ENCODE measurements around the gene PPP1CC.
"Not testable (repeated sequence)": the region's sequence is repeated elsewhere in the genome, so short reads cannot be mapped to it uniquely, and the experiment has no call there.

The PPP1CC gene

DNA sequence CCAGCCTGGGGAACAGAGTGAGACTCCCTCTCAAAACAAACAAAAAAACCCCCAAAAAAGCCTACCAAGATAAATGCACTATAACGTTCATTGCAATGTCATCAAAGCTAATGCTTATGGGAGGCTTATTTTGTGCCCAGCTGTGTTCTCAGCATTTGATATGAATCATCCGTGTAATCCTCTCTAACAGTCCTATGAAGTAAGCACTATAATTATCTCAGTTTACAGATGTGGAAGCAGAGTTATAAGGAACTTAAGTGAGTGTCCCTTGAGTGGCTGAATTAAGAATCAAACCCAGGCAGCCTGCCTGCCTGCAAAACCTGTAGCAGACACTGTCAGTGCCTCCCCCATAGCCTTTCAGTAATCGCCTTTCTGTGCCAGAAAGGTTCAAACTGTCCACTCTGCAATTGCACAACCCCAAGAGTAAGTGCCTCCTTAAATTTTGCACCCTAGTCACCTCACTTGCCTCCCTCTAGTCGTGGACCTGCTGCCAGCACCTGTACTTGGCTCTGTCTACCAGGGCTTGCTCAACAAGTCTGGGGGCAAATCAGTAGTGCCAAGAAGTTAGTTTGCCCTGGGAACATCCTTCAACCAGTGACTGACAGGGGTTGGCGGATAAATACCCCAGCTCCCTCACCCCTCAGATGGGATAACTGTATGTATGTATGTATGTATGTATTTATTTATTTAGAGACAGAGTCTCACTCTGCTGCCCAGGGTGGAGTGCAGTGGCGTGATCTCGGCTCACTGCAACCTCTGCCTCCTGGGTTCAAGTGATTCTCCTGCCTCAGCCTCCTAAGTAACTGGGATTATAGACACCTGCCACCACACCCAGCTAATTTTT lies 23.8 kb upstream of the PPP1CC start:
- Mint-ChIP-seq H3K27me3 (peaks cover 3% of the 10 kb centered on the region), H3K36me3 (no peaks in the 10 kb centered on the region), H3K4me3 (no peak overlapping the region), H3K4me1 (no peaks in the 10 kb centered on the region), H3K27ac (no peak overlapping the region), H3K9me3 (peaks cover 2% of the 10 kb centered on the region)
- no peak for DNase-seq (ENCODE audit: low spot score in 2 of 2)
- ATAC-seq (ENCODE audit: low read depth), result no peak

DNA sequence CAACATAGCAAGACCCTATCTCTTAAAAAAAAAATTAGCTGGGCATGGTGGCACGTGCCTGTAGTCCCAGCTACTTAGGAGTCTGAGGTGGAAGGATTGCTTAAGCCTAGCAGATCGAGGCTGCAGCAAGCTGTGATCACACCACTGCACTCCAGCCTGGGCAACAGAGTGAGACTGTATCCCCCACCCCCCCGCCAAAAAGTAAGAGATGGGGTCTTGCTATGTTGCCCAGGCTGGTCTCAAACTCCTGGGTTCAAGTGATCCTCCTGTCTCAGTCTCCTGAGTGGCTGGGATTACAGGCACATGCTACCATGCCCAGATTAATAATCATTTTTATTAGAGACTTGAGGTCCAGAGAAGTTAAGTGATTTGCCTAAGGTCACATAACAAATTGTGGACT lies 22.9 kb upstream of the PPP1CC start:
- not testable (repeated sequence) for ATAC-seq (ENCODE audit: low read depth); H3K9me3 Mint-ChIP-seq; H3K27me3 Mint-ChIP-seq; H3K27ac Mint-ChIP-seq; H3K36me3 Mint-ChIP-seq; H3K4me3 Mint-ChIP-seq; H3K4me1 Mint-ChIP-seq; DNase-seq (ENCODE audit: low spot score in 2 of 2)

DNA sequence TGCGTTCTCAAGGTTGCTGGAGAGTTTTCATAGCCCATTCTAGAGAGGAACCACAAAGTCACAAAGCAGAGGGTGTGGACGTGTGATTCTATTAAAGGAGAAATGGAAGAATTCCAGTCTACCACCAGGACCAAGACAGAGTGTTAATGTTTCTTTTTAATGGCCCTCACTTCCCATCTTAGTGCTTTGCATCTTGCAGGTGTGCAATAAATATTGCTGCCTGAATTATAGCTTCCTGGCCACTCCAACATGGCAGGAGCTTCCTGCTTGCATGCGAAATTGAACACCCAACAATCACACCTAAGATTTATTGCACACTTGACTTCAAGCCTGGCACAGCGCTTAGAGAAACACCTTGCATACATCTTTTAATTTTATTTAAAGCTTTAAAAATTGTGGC lies 22.4 kb upstream of the PPP1CC start:
- no peak for ATAC-seq (ENCODE audit: low read depth)
- peaks cover 2% of the 10 kb centered on the region for H3K9me3 Mint-ChIP-seq
- H3K4me3 Mint-ChIP-seq, result no peak overlapping the region
- no peaks in the 10 kb centered on the region for H3K36me3 Mint-ChIP-seq
- H3K27ac Mint-ChIP-seq, result no peak overlapping the region
- no peaks in the 10 kb centered on the region for H3K4me1 Mint-ChIP-seq
- DNase-seq (ENCODE audit: low spot score in 2 of 2), result no peak
- peaks cover 3% of the 10 kb centered on the region for H3K27me3 Mint-ChIP-seq

DNA sequence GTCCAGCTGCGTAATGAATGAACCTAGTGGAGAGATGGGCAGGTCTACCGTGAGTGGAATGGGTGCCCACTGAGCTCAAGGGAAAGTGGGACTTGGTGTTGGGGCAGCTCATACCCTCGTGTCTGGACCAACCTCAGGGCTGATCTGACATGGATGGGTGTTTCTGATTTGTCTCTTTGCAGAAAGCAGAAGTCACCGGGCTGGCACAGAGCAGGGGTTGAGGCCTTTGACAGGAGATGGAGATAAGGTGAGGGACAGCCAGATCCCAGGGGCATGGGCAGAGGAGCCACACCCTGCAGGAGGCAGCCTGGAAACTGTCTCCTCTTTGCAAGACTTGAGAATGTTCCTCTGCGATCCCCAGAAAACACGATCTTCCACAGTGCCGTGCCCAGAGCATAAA lies 20.9 kb upstream of the PPP1CC start:
- H3K27ac Mint-ChIP-seq, result no peak overlapping the region
- no peaks in the 10 kb centered on the region for H3K36me3 Mint-ChIP-seq
- DNase-seq (ENCODE audit: low spot score in 2 of 2), result no peak
- peaks cover 3% of the 10 kb centered on the region for H3K27me3 Mint-ChIP-seq
- no peaks in the 10 kb centered on the region for H3K4me1 Mint-ChIP-seq
- ATAC-seq (ENCODE audit: low read depth), result no peak
- no peaks in the 10 kb centered on the region for H3K9me3 Mint-ChIP-seq
- no peak overlapping the region for H3K4me3 Mint-ChIP-seq

DNA sequence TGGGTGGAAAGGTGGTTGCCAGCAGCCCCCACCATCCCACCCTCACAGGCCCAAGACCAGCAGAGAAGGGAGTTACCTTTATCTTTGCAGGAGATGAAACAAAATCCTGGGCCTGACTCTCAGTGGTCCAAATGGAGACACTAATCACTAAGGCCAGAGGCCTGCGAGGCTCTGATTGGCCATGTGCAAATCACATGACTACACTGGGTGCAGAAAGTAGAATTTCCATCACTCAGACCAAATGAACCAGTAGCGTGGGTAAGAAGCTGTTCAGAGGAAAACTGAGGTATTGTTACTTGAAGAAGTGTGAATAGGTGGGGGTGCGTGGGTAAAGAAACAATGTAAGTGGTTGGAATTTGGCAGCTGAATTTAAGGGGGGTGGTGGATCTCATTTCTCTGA lies 20.2 kb upstream of the PPP1CC start:
- Mint-ChIP-seq H3K9me3 (no peaks in the 10 kb centered on the region), H3K27me3 (peaks cover 3% of the 10 kb centered on the region), H3K27ac (no peak overlapping the region), H3K4me1 (no peaks in the 10 kb centered on the region), H3K36me3 (no peaks in the 10 kb centered on the region), H3K4me3 (no peak overlapping the region)
- ATAC-seq (ENCODE audit: low read depth) (no peak), DNase-seq (ENCODE audit: low spot score in 2 of 2) (no peak)

DNA sequence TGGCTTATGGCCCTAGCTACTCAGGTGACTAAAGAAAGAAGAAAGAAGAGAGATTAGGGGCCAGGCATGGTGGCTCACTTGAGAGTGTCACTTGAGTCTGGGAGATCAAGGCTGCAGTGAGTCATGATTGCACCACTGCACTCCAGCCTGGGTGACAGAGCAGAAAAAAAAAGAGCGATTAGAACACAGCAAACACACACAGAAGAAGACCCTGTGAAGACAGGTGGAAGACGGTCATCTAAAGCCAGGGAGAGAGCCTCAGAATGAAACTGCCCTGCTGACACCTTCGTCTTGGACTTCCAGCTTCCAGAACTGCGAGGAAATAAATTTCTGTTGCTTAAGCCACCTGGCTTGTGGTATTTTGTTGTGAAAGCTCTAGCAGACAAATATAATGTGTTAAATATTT lies 17.5 kb upstream of the PPP1CC start:
- Mint-ChIP-seq H3K9me3 (no peaks in the 10 kb centered on the region), H3K4me1 (no peaks in the 10 kb centered on the region), H3K4me3 (no peak overlapping the region), H3K27ac (no peak overlapping the region), H3K27me3 (no peaks in the 10 kb centered on the region), H3K36me3 (no peaks in the 10 kb centered on the region)
- DNase-seq (ENCODE audit: low spot score in 2 of 2) (no peak), ATAC-seq (ENCODE audit: low read depth) (no peak)

DNA sequence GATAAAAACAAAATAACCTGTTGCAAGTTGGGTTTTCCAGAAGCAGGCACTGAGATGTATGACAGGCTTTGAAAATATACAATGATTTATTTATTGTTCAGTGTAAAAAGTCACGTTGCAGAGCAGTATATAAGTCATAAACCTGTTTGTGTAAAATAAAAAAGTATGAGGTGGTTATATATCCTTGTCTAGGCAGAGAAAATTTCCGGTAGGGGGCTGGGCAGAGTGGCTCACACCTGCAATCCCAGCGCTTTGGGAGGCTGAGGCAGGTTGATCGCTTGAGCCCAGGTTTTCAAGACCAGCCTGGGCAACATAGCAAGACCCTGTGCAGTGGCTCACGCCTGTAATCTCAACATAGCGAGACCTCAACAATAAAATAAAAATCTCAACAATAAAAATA lies 16.2 kb upstream of the PPP1CC start:
- Mint-ChIP-seq H3K4me1 (no peaks in the 10 kb centered on the region), H3K9me3 (no peaks in the 10 kb centered on the region), H3K36me3 (no peaks in the 10 kb centered on the region), H3K27me3 (no peaks in the 10 kb centered on the region), H3K27ac (no peak overlapping the region), H3K4me3 (no peak overlapping the region)
- DNase-seq (ENCODE audit: low spot score in 2 of 2), result no peak
- no peak for ATAC-seq (ENCODE audit: low read depth)

DNA sequence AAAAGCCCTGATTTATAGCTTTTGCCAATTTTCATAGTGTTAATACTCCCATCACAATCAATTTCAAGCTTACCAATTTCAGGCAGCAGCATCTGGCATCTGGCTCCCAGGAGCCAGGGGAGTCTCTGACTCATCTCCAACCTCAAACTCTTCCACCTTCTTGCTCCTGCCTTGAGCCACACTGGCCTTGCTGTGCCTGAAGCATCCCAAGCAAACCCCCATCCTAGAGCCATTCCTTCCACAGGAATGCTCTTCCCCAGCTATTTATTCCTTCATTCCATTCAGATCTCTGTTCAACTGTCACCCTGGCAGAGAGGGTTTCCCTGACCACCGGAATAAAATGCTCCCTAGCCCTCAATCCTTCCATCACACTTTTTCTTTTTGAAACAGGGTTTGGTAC lies 13.9 kb upstream of the PPP1CC start:
- Mint-ChIP-seq H3K9me3 (no peaks in the 10 kb centered on the region), H3K4me3 (no peak overlapping the region), H3K27me3 (no peaks in the 10 kb centered on the region), H3K27ac (no peak overlapping the region), H3K4me1 (no peaks in the 10 kb centered on the region), H3K36me3 (no peaks in the 10 kb centered on the region)
- no peak for DNase-seq (ENCODE audit: low spot score in 2 of 2)
- ATAC-seq (ENCODE audit: low read depth), result no peak

DNA sequence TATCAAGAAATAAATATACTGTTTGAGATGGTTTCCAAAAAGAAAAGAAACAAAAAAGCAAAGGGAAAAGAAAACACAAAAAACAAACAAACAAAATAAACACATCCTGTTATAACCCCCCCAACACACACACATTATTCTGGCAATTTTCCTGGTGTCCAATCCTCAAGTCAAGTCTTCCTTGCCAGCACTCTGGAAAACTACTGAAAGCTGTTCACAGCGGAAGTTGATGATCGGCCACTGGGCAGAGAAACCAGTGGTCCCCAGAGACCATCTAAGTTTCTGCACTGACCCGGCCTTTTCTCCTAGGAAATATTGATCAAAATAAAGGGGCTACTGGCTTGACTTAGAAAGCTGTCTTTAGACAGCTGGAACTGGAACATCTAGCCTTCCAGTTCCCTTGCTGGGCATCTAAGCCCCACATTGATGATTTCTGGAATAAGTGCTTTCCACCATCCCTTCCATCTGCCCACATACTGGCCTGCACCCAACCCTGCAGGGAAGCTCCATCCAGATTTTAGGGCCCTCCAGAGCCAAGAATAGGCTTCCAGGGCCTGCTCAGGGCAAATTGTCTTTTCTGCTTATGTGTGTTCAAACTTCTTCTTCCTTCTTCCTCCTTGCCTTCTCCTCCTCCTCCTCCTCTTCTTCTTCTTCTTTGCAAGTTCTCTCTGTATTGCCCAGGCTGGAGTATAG lies 11.6 kb upstream of the PPP1CC start:
- Mint-ChIP-seq H3K36me3 (no peaks in the 10 kb centered on the region), H3K27ac (no peak overlapping the region), H3K4me3 (no peak overlapping the region), H3K27me3 (no peaks in the 10 kb centered on the region), H3K9me3 (no peaks in the 10 kb centered on the region), H3K4me1 (no peaks in the 10 kb centered on the region)
- ATAC-seq (ENCODE audit: low read depth) (no peak), DNase-seq (ENCODE audit: low spot score in 2 of 2) (no peak)

DNA sequence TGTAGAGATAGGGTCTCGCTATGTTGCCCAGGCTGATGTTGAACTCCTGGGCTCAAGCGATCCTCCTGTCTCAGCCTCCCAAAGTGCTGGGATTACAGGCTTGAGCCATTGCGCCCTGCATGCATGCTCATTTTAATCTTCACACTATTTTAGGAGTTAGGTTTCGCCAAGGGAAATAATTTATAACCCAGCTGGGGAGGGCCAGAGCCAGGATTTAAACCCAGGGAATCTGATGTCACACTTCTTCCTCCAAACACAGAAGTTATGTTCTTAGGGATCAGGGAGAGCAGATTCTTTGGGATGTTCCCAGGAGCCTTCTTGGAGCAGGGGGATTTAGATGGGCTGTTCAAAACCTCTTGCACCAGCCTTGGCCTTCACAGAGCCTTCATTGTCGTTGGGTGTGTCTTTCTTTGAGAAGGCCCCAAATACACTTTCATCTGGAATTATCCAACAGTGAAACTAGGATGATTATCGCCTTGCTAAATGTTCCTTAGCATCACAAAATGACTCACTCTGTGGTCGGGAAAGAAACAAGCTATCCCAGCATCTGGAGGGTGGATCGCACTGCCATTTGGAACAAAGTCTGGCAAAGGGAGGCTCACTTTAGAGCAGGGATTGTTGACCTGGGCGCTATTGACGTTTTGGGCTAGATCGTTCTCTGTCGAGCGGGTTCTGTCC lies 8.2 kb upstream of the PPP1CC start:
- no peak overlapping the region for H3K27ac Mint-ChIP-seq

DNA sequence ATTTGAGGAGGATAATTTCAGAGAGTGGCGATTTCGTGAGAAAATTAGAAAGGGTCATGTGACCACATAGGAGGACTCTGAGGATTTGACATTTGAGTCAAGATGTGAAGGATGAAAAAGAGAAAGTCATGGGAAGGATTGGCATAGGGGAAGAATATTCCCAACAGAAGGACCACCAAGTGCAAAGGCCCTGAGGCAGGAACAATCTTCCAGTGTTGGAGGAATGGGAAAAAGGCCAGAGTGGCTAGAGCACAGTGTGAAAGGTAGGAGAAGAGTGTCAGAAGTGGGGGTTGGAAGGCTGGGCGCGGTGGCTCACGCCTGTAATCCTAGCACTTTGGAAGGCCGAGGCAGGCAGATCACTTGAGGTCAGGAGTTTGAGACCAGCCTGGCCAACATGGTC lies 3.9 kb upstream of the PPP1CC start:
- no peaks in the 10 kb centered on the region for H3K27me3 Mint-ChIP-seq
- H3K36me3 Mint-ChIP-seq, result peaks cover 2% of the 10 kb centered on the region
- peaks cover 7% of the 10 kb centered on the region for H3K4me1 Mint-ChIP-seq
- no peak overlapping the region for H3K27ac Mint-ChIP-seq
- H3K9me3 Mint-ChIP-seq, result no peaks in the 10 kb centered on the region
- no peak overlapping the region for H3K4me3 Mint-ChIP-seq
- DNase-seq (ENCODE audit: low spot score in 2 of 2) (no peak), ATAC-seq (ENCODE audit: low read depth) (no peak)

More for the DNA sequence above, 8.2 kb upstream of the PPP1CC start:
- no peak for DNase-seq (ENCODE audit: low spot score in 2 of 2)
- H3K9me3 Mint-ChIP-seq, result no peaks in the 10 kb centered on the region
- H3K4me1 Mint-ChIP-seq, result no peaks in the 10 kb centered on the region
- H3K27me3 Mint-ChIP-seq, result no peaks in the 10 kb centered on the region
- H3K36me3 Mint-ChIP-seq, result no peaks in the 10 kb centered on the region
- no peak for ATAC-seq (ENCODE audit: low read depth)
- no peak overlapping the region for H3K4me3 Mint-ChIP-seq

DNA sequence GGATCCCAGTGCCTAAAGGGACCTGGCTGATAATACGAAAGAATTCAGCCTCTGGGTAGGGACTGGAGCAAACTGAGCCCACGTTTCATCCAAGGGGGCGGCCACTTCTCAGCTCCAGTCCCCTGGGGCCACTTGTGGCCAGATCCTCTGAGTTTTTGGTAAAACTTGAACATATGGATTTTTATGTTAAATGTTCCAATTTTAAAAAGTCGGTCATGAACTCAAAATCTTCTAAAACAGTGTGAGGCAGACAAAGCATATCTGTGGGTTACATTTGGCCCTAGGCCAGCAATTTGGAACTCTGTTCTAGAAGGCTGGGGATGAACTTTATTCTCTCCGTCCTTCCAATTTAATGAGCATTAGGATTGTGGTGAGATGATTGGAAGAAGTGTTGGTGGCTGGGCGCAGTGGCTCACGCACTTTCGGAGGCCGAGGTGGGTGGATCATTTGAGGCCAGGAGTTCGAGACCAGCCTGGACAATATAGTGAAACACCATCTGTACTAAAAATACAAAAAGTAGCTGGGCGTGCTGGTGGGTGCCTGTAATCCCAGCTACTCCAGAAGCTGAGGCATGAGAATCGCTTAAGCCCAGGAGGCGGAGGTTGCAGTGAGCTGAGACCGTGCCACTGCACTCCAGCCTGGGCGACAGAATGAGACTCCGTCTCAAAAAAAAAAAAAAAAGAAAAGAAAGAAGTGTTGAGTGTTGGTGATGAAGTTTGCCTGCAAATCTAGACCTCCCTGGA lies 3.0 kb upstream of the PPP1CC start:
- no peak for ATAC-seq (ENCODE audit: low read depth)
- peaks cover 5% of the 10 kb centered on the region for H3K36me3 Mint-ChIP-seq
- peak overlapping the region; percentile 20 for H3K27ac Mint-ChIP-seq
- no peak overlapping the region for H3K4me3 Mint-ChIP-seq
- no peaks in the 10 kb centered on the region for H3K27me3 Mint-ChIP-seq
- no peaks in the 10 kb centered on the region for H3K9me3 Mint-ChIP-seq
- no peak for DNase-seq (ENCODE audit: low spot score in 2 of 2)
- H3K4me1 Mint-ChIP-seq, result peaks cover 10% of the 10 kb centered on the region

DNA sequence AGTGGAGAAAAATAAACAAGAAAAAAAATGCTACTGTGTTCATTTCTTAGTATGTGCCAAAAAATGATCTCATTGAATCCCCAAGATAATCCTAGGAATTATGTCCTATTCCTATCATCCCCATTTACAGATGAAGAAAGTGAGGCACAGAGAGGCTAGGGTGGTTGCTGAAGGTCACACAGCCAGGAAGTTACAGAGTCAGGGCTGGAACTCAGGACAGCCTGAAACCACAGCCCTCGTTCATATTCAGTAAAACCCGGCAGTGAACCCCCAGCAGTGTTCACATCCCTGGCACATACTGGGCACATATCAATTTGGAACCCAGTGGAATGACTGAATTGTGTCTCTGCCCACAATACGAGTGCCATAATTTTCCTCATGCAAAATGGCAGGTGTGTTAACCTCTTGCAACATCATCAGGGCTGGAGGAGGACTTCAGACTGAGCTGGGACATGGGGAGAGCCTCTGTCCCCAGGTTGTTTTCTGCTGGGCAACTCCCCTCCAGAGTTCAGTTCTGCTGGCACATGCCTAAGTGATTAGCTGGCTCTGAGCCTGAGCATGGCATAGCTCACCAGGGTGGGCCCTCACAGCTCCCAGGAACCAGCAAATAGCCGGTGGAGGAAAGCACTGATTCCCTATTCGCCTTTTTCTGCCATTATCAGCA lies 2.0 kb upstream of the PPP1CC start:
- DNase-seq (ENCODE audit: low spot score in 2 of 2) (no peak), ATAC-seq (ENCODE audit: low read depth) (no peak)
- Mint-ChIP-seq H3K4me1 (peaks cover 11% of the 10 kb centered on the region), H3K27me3 (no peaks in the 10 kb centered on the region), H3K27ac (peak overlapping the region; percentile 20), H3K4me3 (no peak overlapping the region), H3K36me3 (peaks cover 5% of the 10 kb centered on the region), H3K9me3 (no peaks in the 10 kb centered on the region)
